GM21367 (cell line): ENCODE data around the gene FMNL2.

Experiments
- ATAC-seq: cut with Tn5 transposase; IDR thresholded peaks from one replicate; pipeline ENCODE4 v1.9.1; 2021; ENCODE audit not compliant: unreplicated experiment

The FMNL2 gene

GRCh38 chr2:152489364-152489763 lies 154.4 kb downstream of the FMNL2 start:
- ATAC-seq: no peak

GRCh38 chr2:152490686-152491455 lies 155.9 kb downstream of the FMNL2 start:
- ATAC-seq: no peak

GRCh38 chr2:152492131-152492530 lies 157.2 kb downstream of the FMNL2 start:
- ATAC-seq: no peak

GRCh38 chr2:152492911-152493310 lies 157.9 kb downstream of the FMNL2 start:
- ATAC-seq: no peak

- ATAC-seq: no peak
Measured at GRCh38 chr2:152493417-152493816, 158.4 kb downstream of the FMNL2 start.

- ATAC-seq: no peak
Measured at GRCh38 chr2:152493945-152494528, 159.1 kb downstream of the FMNL2 start.

- ATAC-seq: no peak
Measured at GRCh38 chr2:152496371-152496770, 161.4 kb downstream of the FMNL2 start.

- ATAC-seq: peak; percentile 48
Measured at GRCh38 chr2:152497481-152498052, 162.6 kb downstream of the FMNL2 start.

- no peak for ATAC-seq
Measured at GRCh38 chr2:152499331-152499816, 164.4 kb downstream of the FMNL2 start.

- no peak for ATAC-seq
Measured at GRCh38 chr2:152499896-152500735, 165.1 kb downstream of the FMNL2 start.

GRCh38 chr2:152500772-152501171 lies 165.8 kb downstream of the FMNL2 start:
- no peak for ATAC-seq

- ATAC-seq: no peak
Measured at GRCh38 chr2:152501666-152502065, 166.7 kb downstream of the FMNL2 start.

GRCh38 chr2:152504618-152505017 lies 169.6 kb downstream of the FMNL2 start:
- no peak for ATAC-seq

- peak; percentile 43 for ATAC-seq
Measured at GRCh38 chr2:152505495-152505906, 170.5 kb downstream of the FMNL2 start.

- ATAC-seq: peak; percentile 46
Measured at GRCh38 chr2:152506843-152507242, 171.9 kb downstream of the FMNL2 start.

- no peak for ATAC-seq
Measured at GRCh38 chr2:152507907-152508306, 172.9 kb downstream of the FMNL2 start.

GRCh38 chr2:152508446-152508845 lies 173.5 kb downstream of the FMNL2 start:
- no peak for ATAC-seq

GRCh38 chr2:152509772-152510491 lies 175.0 kb downstream of the FMNL2 start:
- ATAC-seq: no peak

GRCh38 chr2:152510621-152511020 lies 175.6 kb downstream of the FMNL2 start:
- ATAC-seq: no peak

- no peak for ATAC-seq
Measured at GRCh38 chr2:152511981-152512380, 177.0 kb downstream of the FMNL2 start.

GRCh38 chr2:152513029-152513428 lies 178.1 kb downstream of the FMNL2 start:
- ATAC-seq: no peak
